ENCODE results near the gene NR1H2.
"Not testable (repeated sequence)": the region's sequence is repeated elsewhere in the genome, so short reads cannot be mapped to it uniquely, and the experiment has no call there.

Gene NR1H2

GRCh38 chr19:50332244-50333038 lies 43.8 kb upstream of the NR1H2 start:
- Histone ChIP-seq H3K9ac (ENCODE audit: low read length) (peak overlapping the region; percentile 77), H3K4me2 (ENCODE audit: low read length) (peak overlapping the region; percentile 94), H3K36me3 (ENCODE audit: control insufficient read depth, insufficient read depth, low read length) (no peaks in the 10 kb centered on the region), H3K56ac (ENCODE audit: low read length) (peak overlapping the region; percentile 93), H3K79me1 (ENCODE audit: low read length) (no peaks in the 10 kb centered on the region), H3K23ac (ENCODE audit: low read length) (peak overlapping the region; percentile 48), H3K79me2 (ENCODE audit: control insufficient read depth, insufficient read depth, low read length) (no peaks in the 10 kb centered on the region), H2BK5ac (ENCODE audit: low read length) (peak overlapping the region; percentile 75), H4K8ac (ENCODE audit: low read depth, low read length) (no peak overlapping the region), H3K18ac (ENCODE audit: low read length) (peak overlapping the region; percentile 72), H3K27me3 (ENCODE audit: insufficient read depth, low read length, poor library complexity) (peaks cover 6% of the 10 kb centered on the region), H2BK120ac (ENCODE audit: low read depth, low read length) (no peak overlapping the region), H2AK5ac (ENCODE audit: low read length) (peak overlapping the region; percentile 2), H3K4me3 (ENCODE audit: low read length) (peak overlapping the region; percentile 44), H3K4ac (ENCODE audit: low read depth, low read length) (peak overlapping the region; percentile 85), H3K27ac (ENCODE audit: low read depth, low read length) (peak overlapping the region; percentile 85), H3K4me1 (ENCODE audit: control insufficient read depth, low read depth, low read length) (peaks cover 4% of the 10 kb centered on the region), H4K5ac (ENCODE audit: low read length) (no peak overlapping the region), H2BK15ac (replicated peaks; ENCODE audit: low read depth) (no peak overlapping the region)
- peak; percentile 92 for DNase-seq
- no CpG with 5 or more reads among the region's 20 CpGs for WGBS (ENCODE audit: extremely low coverage, insufficient coverage, low lambda C conversion rate)

- peak overlapping the region; percentile 97 for H3K56ac ChIP-seq (ENCODE audit: low read length)
- H3K23ac ChIP-seq (ENCODE audit: low read length), result no peak overlapping the region
- H3K27ac ChIP-seq (ENCODE audit: low read depth, low read length), result peak overlapping the region; percentile 85
- H3K9ac ChIP-seq (ENCODE audit: low read length), result peak overlapping the region; percentile 90
- H3K27me3 ChIP-seq (ENCODE audit: insufficient read depth, low read length, poor library complexity), result peaks cover 1% of the 10 kb centered on the region
- H4K5ac ChIP-seq (ENCODE audit: low read length), result no peak overlapping the region
- no peaks in the 10 kb centered on the region for H3K36me3 ChIP-seq (ENCODE audit: control insufficient read depth, insufficient read depth, low read length)
- H3K4me2 ChIP-seq (ENCODE audit: low read length), result peak overlapping the region; percentile 94
- H3K79me2 ChIP-seq (ENCODE audit: control insufficient read depth, insufficient read depth, low read length), result no peaks in the 10 kb centered on the region
- no peaks in the 10 kb centered on the region for H3K79me1 ChIP-seq (ENCODE audit: low read length)
- no peak overlapping the region for H2BK120ac ChIP-seq (ENCODE audit: low read depth, low read length)
- peak overlapping the region; percentile 47 for H3K4me3 ChIP-seq (ENCODE audit: low read length)
- H2BK15ac ChIP-seq (replicated peaks; ENCODE audit: low read depth), result no peak overlapping the region
- peaks cover 4% of the 10 kb centered on the region for H3K4me1 ChIP-seq (ENCODE audit: control insufficient read depth, low read depth, low read length)
- H2BK5ac ChIP-seq (ENCODE audit: low read length), result peak overlapping the region; percentile 69
- H4K8ac ChIP-seq (ENCODE audit: low read depth, low read length), result no peak overlapping the region
- peak overlapping the region; percentile 72 for H3K18ac ChIP-seq (ENCODE audit: low read length)
- DNase-seq, result peak; percentile 97
- WGBS (ENCODE audit: extremely low coverage, insufficient coverage, low lambda C conversion rate), result no CpG with 5 or more reads among the region's 34 CpGs
- H2AK5ac ChIP-seq (ENCODE audit: low read length), result no peak overlapping the region
- peak overlapping the region; percentile 85 for H3K4ac ChIP-seq (ENCODE audit: low read depth, low read length)
These were observed 43.0 kb upstream of the NR1H2 start for GRCh38 chr19:50333235-50333736.

- Histone ChIP-seq H4K8ac (ENCODE audit: low read depth, low read length) (no peak overlapping the region), H3K27ac (ENCODE audit: low read depth, low read length) (peak overlapping the region; percentile 42), H4K5ac (ENCODE audit: low read length) (no peak overlapping the region), H3K4me2 (ENCODE audit: low read length) (peak overlapping the region; percentile 56), H2BK5ac (ENCODE audit: low read length) (peak overlapping the region; percentile 69), H3K9ac (ENCODE audit: low read length) (peak overlapping the region; percentile 90), H2AK5ac (ENCODE audit: low read length) (no peak overlapping the region), H2BK15ac (replicated peaks; ENCODE audit: low read depth) (no peak overlapping the region), H3K4me1 (ENCODE audit: control insufficient read depth, low read depth, low read length) (peaks cover 4% of the 10 kb centered on the region), H3K4ac (ENCODE audit: low read depth, low read length) (peak overlapping the region; percentile 84), H3K4me3 (ENCODE audit: low read length) (peak overlapping the region; percentile 47), H3K79me2 (ENCODE audit: control insufficient read depth, insufficient read depth, low read length) (no peaks in the 10 kb centered on the region), H3K27me3 (ENCODE audit: insufficient read depth, low read length, poor library complexity) (no peaks in the 10 kb centered on the region), H3K79me1 (ENCODE audit: low read length) (no peaks in the 10 kb centered on the region), H2BK120ac (ENCODE audit: low read depth, low read length) (no peak overlapping the region), H3K36me3 (ENCODE audit: control insufficient read depth, insufficient read depth, low read length) (no peaks in the 10 kb centered on the region), H3K23ac (ENCODE audit: low read length) (no peak overlapping the region), H3K18ac (ENCODE audit: low read length) (peak overlapping the region; percentile 11), H3K56ac (ENCODE audit: low read length) (peak overlapping the region; percentile 97)
- no peak for DNase-seq
- WGBS (ENCODE audit: extremely low coverage, insufficient coverage, low lambda C conversion rate), result no CpG with 5 or more reads among the region's 54 CpGs
These were observed 42.3 kb upstream of the NR1H2 start for GRCh38 chr19:50333737-50334617.

- Histone ChIP-seq H3K27ac (ENCODE audit: low read depth, low read length) (no peak overlapping the region), H3K79me1 (ENCODE audit: low read length) (no peaks in the 10 kb centered on the region), H3K9ac (ENCODE audit: low read length) (no peak overlapping the region), H3K18ac (ENCODE audit: low read length) (no peak overlapping the region), H2BK15ac (replicated peaks; ENCODE audit: low read depth) (no peak overlapping the region), H3K4ac (ENCODE audit: low read depth, low read length) (no peak overlapping the region), H2BK120ac (ENCODE audit: low read depth, low read length) (no peak overlapping the region), H2AK5ac (ENCODE audit: low read length) (no peak overlapping the region), H4K8ac (ENCODE audit: low read depth, low read length) (no peak overlapping the region), H3K4me3 (ENCODE audit: low read length) (no peak overlapping the region), H3K23ac (ENCODE audit: low read length) (no peak overlapping the region), H4K5ac (ENCODE audit: low read length) (no peak overlapping the region), H3K4me1 (ENCODE audit: control insufficient read depth, low read depth, low read length) (peaks cover 4% of the 10 kb centered on the region), H3K79me2 (ENCODE audit: control insufficient read depth, insufficient read depth, low read length) (no peaks in the 10 kb centered on the region), H3K36me3 (ENCODE audit: control insufficient read depth, insufficient read depth, low read length) (no peaks in the 10 kb centered on the region), H3K27me3 (ENCODE audit: insufficient read depth, low read length, poor library complexity) (no peaks in the 10 kb centered on the region), H3K4me2 (ENCODE audit: low read length) (no peak overlapping the region), H2BK5ac (ENCODE audit: low read length) (no peak overlapping the region), H3K56ac (ENCODE audit: low read length) (no peak overlapping the region)
- no peak for DNase-seq
- no CpG with 5 or more reads among the region's 12 CpGs for WGBS (ENCODE audit: extremely low coverage, insufficient coverage, low lambda C conversion rate)
These were observed 41.4 kb upstream of the NR1H2 start for GRCh38 chr19:50334741-50335421.

DNA sequence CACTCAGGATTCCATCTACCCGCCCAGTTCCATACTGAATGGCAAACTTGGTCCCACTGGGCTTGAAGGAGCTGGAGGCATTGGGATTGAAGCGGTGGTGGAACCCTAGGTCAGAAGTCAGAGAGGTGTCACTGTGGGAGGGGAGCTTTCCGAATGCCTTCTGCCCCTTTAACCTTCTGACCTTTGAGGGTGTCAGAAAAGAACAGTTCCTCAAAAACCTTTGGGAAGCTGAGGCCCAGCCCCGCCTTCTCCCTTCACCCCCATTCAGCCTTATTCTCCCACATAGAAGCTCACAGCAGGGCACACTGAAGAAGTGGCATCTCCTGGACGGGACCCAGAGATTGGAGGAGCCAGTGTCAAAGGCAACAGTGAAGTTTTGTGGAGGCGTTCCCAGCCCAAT lies 39.2 kb upstream of the NR1H2 start:
- not testable (repeated sequence) for H3K56ac ChIP-seq (ENCODE audit: low read length); H3K18ac ChIP-seq (ENCODE audit: low read length); H3K27ac ChIP-seq (ENCODE audit: low read depth, low read length); H2BK5ac ChIP-seq (ENCODE audit: low read length); H4K5ac ChIP-seq (ENCODE audit: low read length); H3K79me2 ChIP-seq (ENCODE audit: control insufficient read depth, insufficient read depth, low read length); H2AK5ac ChIP-seq (ENCODE audit: low read length); H3K27me3 ChIP-seq (ENCODE audit: insufficient read depth, low read length, poor library complexity); H2BK15ac ChIP-seq (replicated peaks; ENCODE audit: low read depth); DNase-seq; H3K9ac ChIP-seq (ENCODE audit: low read length); H3K4me2 ChIP-seq (ENCODE audit: low read length); H3K4me1 ChIP-seq (ENCODE audit: control insufficient read depth, low read depth, low read length); H3K4me3 ChIP-seq (ENCODE audit: low read length); H3K79me1 ChIP-seq (ENCODE audit: low read length); H3K23ac ChIP-seq (ENCODE audit: low read length); H3K36me3 ChIP-seq (ENCODE audit: control insufficient read depth, insufficient read depth, low read length); H2BK120ac ChIP-seq (ENCODE audit: low read depth, low read length); H4K8ac ChIP-seq (ENCODE audit: low read depth, low read length); H3K4ac ChIP-seq (ENCODE audit: low read depth, low read length)
- WGBS (ENCODE audit: extremely low coverage, insufficient coverage, low lambda C conversion rate), result no CpG with 5 or more reads among the region's 6 CpGs

Data from mesendoderm (in vitro differentiated cells).